IMR-90 (cell line): Measurements from ENCODE around the gene SMIM44. TPM values are rescaled to one million over a fixed set of nuclear protein-coding genes. Genes with fewer than 3 reads are reported as not detected.

Experiments
- ATAC-seq: fragments of 200-7000 bp; cut with Tn5 transposase; 2 replicates; pipeline ENCODE4 v1.9.1; 2020; ENCODE audit warnings: low read depth, mild to moderate bottlenecking, moderate library complexity
- BruUV-seq: library from RNA; stranded (reverse); fragments of 400-500 nt; replicated peaks from 2 replicates; lab custom pipeline; 2021; lab: Mats Ljungman, UMichigan
- CTCF ChIA-PET: fragments of 300-600 bp; formaldehyde crosslinking; extraction: SDS; loops from one replicate; lab custom pipeline; 2021; ENCODE audit warnings: antibody characterized with exemption; lab: Yijun Ruan, JAX
- POLR2A ChIA-PET: fragments of 300-600 bp; sonication (Branson Sonifier 250); formaldehyde crosslinking; loops from one replicate; lab custom pipeline; 2022; ENCODE audit warnings: antibody characterized with exemption; ENCODE audit not compliant: unreplicated experiment; lab: Charles Lee
- DNase-seq: peaks from one replicate; pipeline ENCODE4 v3.0.0; 2013
- H2AFZ ChIP-seq: replicated peaks from 2 replicates; pipeline ENCODE3; 2013; ENCODE audit warnings: low read length, mild to moderate bottlenecking; ENCODE audit not compliant: poor library complexity
- H2AK5ac ChIP-seq: 2 replicates; pipeline ENCODE4 v1.6.1; 2013; ENCODE audit warnings: low read depth, low read length, inconsistent platforms
- H2AK9ac ChIP-seq: replicated peaks from 2 replicates; pipeline ENCODE3; 2013; ENCODE audit warnings: mild to moderate bottlenecking, low read depth, low read length, moderate library complexity; ENCODE audit not compliant: poor library complexity
- H2BK120ac ChIP-seq: 2 replicates; pipeline ENCODE4 v1.6.1; 2013; ENCODE audit warnings: low read depth, low read length, inconsistent platforms
- H2BK15ac ChIP-seq: 3 replicates; pipeline ENCODE4 v1.6.1; 2013; ENCODE audit warnings: low read depth, low read length, inconsistent platforms
- H2BK20ac ChIP-seq: 2 replicates; pipeline ENCODE4 v1.6.1; 2013; ENCODE audit warnings: low read depth, mild to moderate bottlenecking, inconsistent platforms, low read length, moderate library complexity
- H2BK5ac ChIP-seq: 2 replicates; pipeline ENCODE4 v1.6.1; 2013; ENCODE audit warnings: mild to moderate bottlenecking, low read depth, low read length, inconsistent platforms; ENCODE audit not compliant: poor library complexity, severe bottlenecking
- H3K14ac ChIP-seq: replicated peaks from 2 replicates; pipeline ENCODE4 v1.6.1; 2013; ENCODE audit warnings: low read depth, low read length, inconsistent platforms
- H3K18ac ChIP-seq: 2 replicates; pipeline ENCODE4 v1.6.1; 2013; ENCODE audit warnings: low read depth, low read length, control low read depth
- H3K23ac ChIP-seq: 2 replicates; pipeline ENCODE4 v1.6.1; 2013; ENCODE audit warnings: low read depth, low read length, inconsistent platforms
- H3K27ac ChIP-seq: 2 replicates; pipeline ENCODE4 v1.5.1; 2013; ENCODE audit warnings: mild to moderate bottlenecking, control low read depth, low read length; ENCODE audit not compliant: insufficient read depth
- H3K27me3 ChIP-seq: 2 replicates; pipeline ENCODE4 v1.6.1; 2013; ENCODE audit warnings: low read length; ENCODE audit not compliant: control insufficient read depth, insufficient read depth
- H3K36me3 ChIP-seq: 2 replicates; pipeline ENCODE4 v1.6.1; 2013; ENCODE audit warnings: low read length, mixed read lengths; ENCODE audit not compliant: control insufficient read depth, insufficient read depth
- H3K4ac ChIP-seq: 2 replicates; pipeline ENCODE4 v1.6.1; 2013; ENCODE audit warnings: low read depth, low read length, inconsistent platforms
- H3K4me1 ChIP-seq: 2 replicates; pipeline ENCODE4 v1.6.1; 2013; ENCODE audit warnings: low read length, mixed read lengths; ENCODE audit not compliant: control insufficient read depth, insufficient read depth
- H3K4me2 ChIP-seq: 2 replicates; pipeline ENCODE4 v1.6.1; 2013; ENCODE audit warnings: low read depth, mild to moderate bottlenecking, control low read depth, low read length, moderate library complexity
- H3K4me3 ChIP-seq: 2 replicates; pipeline ENCODE4 v1.5.1; 2013; ENCODE audit warnings: low read depth, mild to moderate bottlenecking, control low read depth, low read length, moderate library complexity; ENCODE audit not compliant: insufficient read depth
- H3K56ac ChIP-seq: 2 replicates; pipeline ENCODE4 v1.6.1; 2013; ENCODE audit warnings: low read length, inconsistent platforms; ENCODE audit not compliant: insufficient read depth; ENCODE audit errors: extremely low read depth
- H3K79me1 ChIP-seq, 2 experiments: 2 replicates each; pipeline ENCODE4 v1.6.1; 2013; ENCODE audit warnings: low read length in 2 of 2, inconsistent platforms in 1 of 2, low read depth in 1 of 2
- H3K9ac ChIP-seq: 2 replicates; pipeline ENCODE4 v1.6.1; 2013; ENCODE audit warnings: low read depth, low read length, control low read depth
- H3K9me1 ChIP-seq: 2 replicates; pipeline ENCODE4 v1.6.1; 2013; ENCODE audit warnings: low read length, inconsistent platforms; ENCODE audit not compliant: insufficient read depth
- H3K9me3 ChIP-seq: 2 replicates; pipeline ENCODE4 v1.6.1; 2013; ENCODE audit warnings: low read length; ENCODE audit not compliant: control insufficient read depth, insufficient read depth
- H4K20me1 ChIP-seq: 2 replicates; pipeline ENCODE4 v1.6.1; 2013; ENCODE audit warnings: low read length, inconsistent platforms; ENCODE audit not compliant: insufficient read depth
- H4K5ac ChIP-seq: 2 replicates; pipeline ENCODE4 v1.6.1; 2013; ENCODE audit warnings: mild to moderate bottlenecking, low read depth, low read length, control low read depth
- H4K8ac ChIP-seq, 2 experiments: 2 replicates each; pipeline ENCODE4 v1.6.1; 2013; ENCODE audit warnings: low read depth in 2 of 2, low read length in 2 of 2, control low read depth in 1 of 2, inconsistent platforms in 1 of 2
- H4K91ac ChIP-seq: 2 replicates; pipeline ENCODE4 v1.6.1; 2013; ENCODE audit warnings: low read depth, low read length, inconsistent platforms; ENCODE audit not compliant: insufficient read depth
- BHLHE40 ChIP-seq: fragments of 150-350 bp; IDR thresholded peaks from 2 replicates; pipeline ENCODE4 v1.6.1; 2016; ENCODE audit warnings: mild to moderate bottlenecking, low read depth, low read length
- CEBPB ChIP-seq: IDR thresholded peaks from 2 replicates; pipeline ENCODE4 v1.6.1; 2012; ENCODE audit warnings: low read depth, low read length, improper control_type of control experiment
- CHD1 ChIP-seq: IDR thresholded peaks from 2 replicates; pipeline ENCODE4 v1.6.1; 2012; ENCODE audit warnings: low read depth, low read length, improper control_type of control experiment
- ELK1 ChIP-seq: fragments of 150-350 bp; IDR thresholded peaks from 2 replicates; pipeline ENCODE4 v1.6.1; 2016; ENCODE audit warnings: low read depth, mild to moderate bottlenecking, low read length, moderate library complexity, borderline replicate concordance
- FOS ChIP-seq: fragments of 150-350 bp; IDR thresholded peaks from 2 replicates; pipeline ENCODE4 v1.6.1; 2016; ENCODE audit warnings: low read depth, low read length
- MAFK ChIP-seq: IDR thresholded peaks from 2 replicates; pipeline ENCODE4 v1.6.1; 2012; ENCODE audit warnings: low read depth, low read length, improper control_type of control experiment
- MAZ ChIP-seq: IDR thresholded peaks from 2 replicates; pipeline ENCODE4 v1.6.1; 2012; ENCODE audit warnings: low read depth, mild to moderate bottlenecking, low read length, improper control_type of control experiment, moderate library complexity, borderline replicate concordance
- MXI1 ChIP-seq: IDR thresholded peaks from 2 replicates; pipeline ENCODE4 v1.6.1; 2012; ENCODE audit warnings: low read depth, mild to moderate bottlenecking, low read length, moderate library complexity, borderline replicate concordance
- RCOR1 ChIP-seq: IDR thresholded peaks from 2 replicates; pipeline ENCODE4 v1.6.1; 2012; ENCODE audit warnings: mild to moderate bottlenecking, low read length, improper control_type of control experiment; ENCODE audit not compliant: insufficient replicate concordance
- RFX5 ChIP-seq: IDR thresholded peaks from 2 replicates; pipeline ENCODE4 v1.8.0; 2012; ENCODE audit warnings: low read depth, mild to moderate bottlenecking, low read length, moderate library complexity
- WGBS, 2 experiments: methylation state at CpG; one replicate each; pipeline versions ENCODE4 v1.1.5 to v1.1.7; 2013; ENCODE audit warnings: missing lambda C conversion rate in 2 of 2; ENCODE audit not compliant: insufficient read length in 1 of 2; ENCODE audit errors: extremely low coverage in 2 of 2; 5-methylcytosine and 5-hydroxymethylcytosine counted together
- dilution Hi-C: fragments of 300-500 bp; cut with HindIII; formaldehyde crosslinking; loops from one replicate; pipeline ENCODE4 v1.14.3; 2018; ENCODE audit warnings: low sequenced_read_pairs; ENCODE audit not compliant: unreplicated experiment
- in situ Hi-C: fragments of 300-500 bp; cut with MboI; formaldehyde crosslinking; loops from 3 replicates; pipeline ENCODE4 v1.14.3; 2019; ENCODE audit warnings: low sequenced_read_pairs, inconsistent platforms, mixed read lengths
- intact Hi-C: fragments of 100-400 bp; cut with micrococcal nuclease; formaldehyde crosslinking; loops from 2 replicates; pipeline ENCODE4 v1.10.0; 2022
- polyA plus RNA-seq, 3 experiments: library from polyadenylated mRNA; depleted of rRNA; stranded (reverse); fragments of >200 nt; gene quantifications; 2 replicates each; pipeline ENCODE4 v1.2.3, GENCODE V29; 2012; ENCODE audit warnings: low replicate concordance in 1 of 3
- total RNA-seq: library from RNA; depleted of rRNA; stranded (reverse); fragments of >200 nt; gene quantifications from 2 replicates; pipeline ENCODE4 v1.2.3, GENCODE V29; 2012
- TF ChIP-seq, protein P1 (sequence below): conservative IDR thresholded peaks from 2 replicates; pipeline ENCODE4 v1.5.1; 2012; ENCODE audit warnings: mild to moderate bottlenecking, low read depth, low read length, improper control_type of control experiment
- TF ChIP-seq, protein P2 (sequence below): fragments of 150-350 bp; IDR thresholded peaks from 2 replicates; pipeline ENCODE4 v1.6.1; 2017; ENCODE audit warnings: mild to moderate bottlenecking, antibody characterized with exemption, low read length, low read depth

SMIM44 gene
- total and polyA plus RNA-seq, 2 of the 4 experiments (the other 2 are of a cell fraction) = not detected

DNA sequence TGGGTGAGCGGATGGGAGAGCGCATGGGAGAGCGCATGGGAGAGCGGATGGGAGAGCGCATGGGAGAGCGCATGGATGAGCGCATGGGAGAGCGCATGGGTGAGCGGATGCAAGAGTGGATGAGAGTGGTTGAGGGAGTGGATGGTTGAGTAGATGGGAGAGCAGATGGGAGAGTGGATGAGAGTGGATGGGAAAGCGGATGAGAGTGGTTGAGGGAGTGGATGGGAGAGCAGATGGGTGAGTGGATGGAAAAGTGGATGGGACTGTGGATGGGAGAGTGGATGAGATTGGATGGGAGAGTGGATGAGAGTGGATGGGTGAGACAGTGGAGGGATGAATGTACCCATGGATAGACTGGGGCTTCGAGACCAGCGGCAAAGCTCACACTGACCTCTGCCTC is 47.1 kb upstream of the SMIM44 start:
- DNase-seq (no peak), ATAC-seq (no peak)
- peaks cover 6% of the 10 kb centered on the region; the same call in 1 of the 2 replicates for H3K9me1 ChIP-seq
- H4K91ac ChIP-seq = no peak overlapping the region
- H2AK9ac ChIP-seq = no peak overlapping the region
- H3K4ac ChIP-seq = no peak overlapping the region
- H3K27me3 ChIP-seq = no peaks in the 10 kb centered on the region
- no peak overlapping the region for H3K23ac ChIP-seq
- intact Hi-C loops = no loop called here
- no peak overlapping the region for H2BK120ac ChIP-seq
- peaks cover 10 to 24% of the 10 kb centered on the region in 2 experiments for H3K79me1 ChIP-seq
- dilution Hi-C loops = no loop called here
- no peak overlapping the region for H2BK20ac ChIP-seq
- H3K4me3 ChIP-seq = no peak overlapping the region
- H2BK5ac ChIP-seq = no peak overlapping the region
- in situ Hi-C loops = no loop called here
- H4K8ac ChIP-seq = no peak overlapping the region
- no peak overlapping the region for H3K4me2 ChIP-seq
- no peak overlapping the region for H2AFZ ChIP-seq
- no peak overlapping the region for H3K27ac ChIP-seq
- H3K14ac ChIP-seq = no peak overlapping the region
- ChIA-PET CTCF (no interaction called here), POLR2A (no interaction called here)
- no peak overlapping the region for H4K5ac ChIP-seq
- H3K4me1 ChIP-seq = no peaks in the 10 kb centered on the region
- H4K20me1 ChIP-seq = peaks cover 9% of the 10 kb centered on the region
- H2AK5ac ChIP-seq = no peak overlapping the region
- 94% methylated on average over 10 of the region's 12 CpGs; no CpG with 5 or more reads in 1 of the 2 experiments for WGBS, 2 experiments
- BruUV-seq = no TSS peak
- no peak for TF ChIP-seq MAFK
- TF ChIP-seq MAZ = no peak
- no peak for TF ChIP-seq RCOR1
- no peak for TF ChIP-seq MXI1
- TF ChIP-seq, protein P1, sequence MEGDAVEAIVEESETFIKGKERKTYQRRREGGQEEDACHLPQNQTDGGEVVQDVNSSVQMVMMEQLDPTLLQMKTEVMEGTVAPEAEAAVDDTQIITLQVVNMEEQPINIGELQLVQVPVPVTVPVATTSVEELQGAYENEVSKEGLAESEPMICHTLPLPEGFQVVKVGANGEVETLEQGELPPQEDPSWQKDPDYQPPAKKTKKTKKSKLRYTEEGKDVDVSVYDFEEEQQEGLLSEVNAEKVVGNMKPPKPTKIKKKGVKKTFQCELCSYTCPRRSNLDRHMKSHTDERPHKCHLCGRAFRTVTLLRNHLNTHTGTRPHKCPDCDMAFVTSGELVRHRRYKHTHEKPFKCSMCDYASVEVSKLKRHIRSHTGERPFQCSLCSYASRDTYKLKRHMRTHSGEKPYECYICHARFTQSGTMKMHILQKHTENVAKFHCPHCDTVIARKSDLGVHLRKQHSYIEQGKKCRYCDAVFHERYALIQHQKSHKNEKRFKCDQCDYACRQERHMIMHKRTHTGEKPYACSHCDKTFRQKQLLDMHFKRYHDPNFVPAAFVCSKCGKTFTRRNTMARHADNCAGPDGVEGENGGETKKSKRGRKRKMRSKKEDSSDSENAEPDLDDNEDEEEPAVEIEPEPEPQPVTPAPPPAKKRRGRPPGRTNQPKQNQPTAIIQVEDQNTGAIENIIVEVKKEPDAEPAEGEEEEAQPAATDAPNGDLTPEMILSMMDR = no peak
- TF ChIP-seq BHLHE40 = no peak
- TF ChIP-seq, protein P2, sequence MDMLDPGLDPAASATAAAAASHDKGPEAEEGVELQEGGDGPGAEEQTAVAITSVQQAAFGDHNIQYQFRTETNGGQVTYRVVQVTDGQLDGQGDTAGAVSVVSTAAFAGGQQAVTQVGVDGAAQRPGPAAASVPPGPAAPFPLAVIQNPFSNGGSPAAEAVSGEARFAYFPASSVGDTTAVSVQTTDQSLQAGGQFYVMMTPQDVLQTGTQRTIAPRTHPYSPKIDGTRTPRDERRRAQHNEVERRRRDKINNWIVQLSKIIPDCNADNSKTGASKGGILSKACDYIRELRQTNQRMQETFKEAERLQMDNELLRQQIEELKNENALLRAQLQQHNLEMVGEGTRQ = no peak
- TF ChIP-seq FOS = no peak
- no peak for TF ChIP-seq RFX5
- TF ChIP-seq CEBPB = no peak
- no peak for TF ChIP-seq CHD1
- TF ChIP-seq ELK1 = no peak
- H3K9ac ChIP-seq = no peak overlapping the region
- H2BK15ac ChIP-seq = no peak overlapping the region
- H3K18ac ChIP-seq = no peak overlapping the region
- H3K56ac ChIP-seq = no peak overlapping the region
- H3K36me3 ChIP-seq = peaks cover 72% of the 10 kb centered on the region
- H3K9me3 ChIP-seq = no peaks in the 10 kb centered on the region
